ENCODE data around the gene FAM170A.
A peak's percentile ranks its signal among the peaks of the same experiment; 100 is the strongest.

FAM170A gene, protein sequence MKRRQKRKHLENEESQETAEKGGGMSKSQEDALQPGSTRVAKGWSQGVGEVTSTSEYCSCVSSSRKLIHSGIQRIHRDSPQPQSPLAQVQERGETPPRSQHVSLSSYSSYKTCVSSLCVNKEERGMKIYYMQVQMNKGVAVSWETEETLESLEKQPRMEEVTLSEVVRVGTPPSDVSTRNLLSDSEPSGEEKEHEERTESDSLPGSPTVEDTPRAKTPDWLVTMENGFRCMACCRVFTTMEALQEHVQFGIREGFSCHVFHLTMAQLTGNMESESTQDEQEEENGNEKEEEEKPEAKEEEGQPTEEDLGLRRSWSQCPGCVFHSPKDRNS

DNA sequence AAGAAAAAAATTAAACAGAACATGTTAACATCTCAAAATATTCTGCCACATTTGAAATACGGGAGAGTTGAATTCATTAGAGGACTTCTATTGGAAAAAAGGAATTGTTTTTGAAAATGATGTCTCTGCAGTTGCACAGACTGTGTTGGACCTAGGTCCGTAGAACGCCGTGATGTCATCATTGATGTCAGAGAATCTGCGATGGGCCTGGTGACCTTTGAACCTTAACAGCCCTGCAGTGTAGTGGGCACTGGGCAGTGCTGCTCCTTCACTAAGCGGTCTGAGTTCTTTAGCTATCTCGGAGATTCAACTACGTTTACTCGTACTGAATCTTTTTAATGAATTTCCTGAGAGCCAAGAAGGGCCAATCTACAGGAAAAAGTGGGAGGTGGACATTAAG, at the start of gene FAM170A:
Gene FAM170A, plus strand, starts transcription at position 220 of the 400 bp plus-strand sequence. CDS start 211 bp downstream, outside the sequence.
- no peak for DNase-seq (ENCODE audit: low read depth)

DNA sequence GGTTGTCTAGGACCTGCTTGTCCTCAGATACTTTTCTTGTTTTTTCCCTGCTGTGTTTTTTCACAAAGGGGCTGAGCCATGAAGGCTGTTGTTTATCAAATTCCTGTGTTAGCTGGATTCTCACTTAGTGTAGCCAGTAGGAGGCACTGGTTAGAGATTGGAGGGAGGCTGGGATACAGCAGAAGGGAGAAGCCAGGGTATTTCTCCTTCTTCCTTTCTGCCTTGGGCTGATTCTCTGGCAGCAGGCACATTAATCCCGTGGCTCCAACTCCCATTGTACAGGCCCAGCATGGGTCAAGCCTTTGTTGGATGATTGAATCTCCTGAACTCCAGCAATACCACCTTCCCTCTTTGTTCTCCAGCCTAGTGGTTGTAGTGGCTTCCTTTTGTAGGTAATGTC, 46.4 kb upstream of the FAM170A start:
- DNase-seq (ENCODE audit: low read depth), result no peak

- DNase-seq (ENCODE audit: low read depth), result peak; percentile 8
Observed at GRCh38 chr5:119583684-119584083, 45.7 kb upstream of the FAM170A start.

GRCh38 chr5:119596046-119596445, 33.3 kb upstream of the FAM170A start:
- DNase-seq (ENCODE audit: low read depth), result no peak

- DNase-seq (ENCODE audit: low read depth), result peak; percentile 1
Observed at GRCh38 chr5:119597728-119598298, 31.5 kb upstream of the FAM170A start.

GRCh38 chr5:119613937-119614336, 15.4 kb upstream of the FAM170A start:
- DNase-seq (ENCODE audit: low read depth), result no peak

- DNase-seq (ENCODE audit: low read depth), result no peak
Observed at GRCh38 chr5:119614838-119615237, 14.5 kb upstream of the FAM170A start.

- DNase-seq (ENCODE audit: low read depth), result no peak
Observed at GRCh38 chr5:119626086-119626485, 3.3 kb upstream of the FAM170A start.

- no peak for DNase-seq (ENCODE audit: low read depth)
Observed at GRCh38 chr5:119630752-119631440, 1.5 kb downstream of the FAM170A start.

DNA sequence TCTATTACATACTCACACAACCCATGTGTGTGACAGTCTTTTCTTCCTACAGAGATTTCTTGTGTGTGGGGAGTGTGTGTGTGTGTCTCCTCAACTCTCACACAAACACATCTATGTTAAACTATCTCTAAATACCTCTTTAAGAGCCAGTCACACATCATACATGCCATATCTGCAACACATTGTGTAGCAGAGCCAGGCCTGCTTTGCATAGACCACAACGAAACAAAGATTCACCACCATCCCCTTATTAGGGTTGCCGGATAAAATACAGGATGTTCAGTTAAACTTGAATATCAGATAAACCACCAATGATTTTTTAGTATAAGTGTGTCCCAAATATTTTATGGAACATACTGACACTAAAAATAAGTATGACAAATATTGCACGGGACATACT, 2.3 kb downstream of the FAM170A start:
- DNase-seq (ENCODE audit: low read depth), result no peak

- DNase-seq (ENCODE audit: low read depth), result no peak
Observed at GRCh38 chr5:119651486-119651885, 22.1 kb downstream of the FAM170A start.

- peak; percentile 47 for DNase-seq (ENCODE audit: low read depth)
Observed at GRCh38 chr5:119655061-119655460, 25.7 kb downstream of the FAM170A start.

DNA sequence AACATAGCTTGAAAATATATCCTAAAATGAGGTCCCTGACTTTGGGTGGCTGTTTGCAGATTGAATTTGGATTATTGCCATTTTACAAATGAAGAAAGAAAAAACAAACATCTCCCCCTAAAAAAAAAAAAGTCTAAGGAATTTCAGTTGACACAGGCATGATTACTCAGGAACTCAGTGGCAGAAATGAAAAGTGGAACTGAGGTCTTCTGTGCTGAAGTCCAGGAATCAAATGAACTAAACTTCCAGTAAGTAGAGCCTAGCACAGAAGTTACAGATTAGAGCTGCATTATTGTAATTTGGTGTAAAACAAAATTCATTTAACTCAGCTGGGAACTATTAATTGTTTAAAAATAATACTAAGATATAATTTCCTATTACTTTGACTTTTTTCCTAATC, 26.7 kb downstream of the FAM170A start:
- no peak for DNase-seq (ENCODE audit: low read depth)

GRCh38 chr5:119666542-119666941, 37.2 kb downstream of the FAM170A start:
- no peak for DNase-seq (ENCODE audit: low read depth)

GRCh38 chr5:119678351-119679028, 49.1 kb downstream of the FAM170A start:
- no peak for DNase-seq (ENCODE audit: low read depth)

DNA sequence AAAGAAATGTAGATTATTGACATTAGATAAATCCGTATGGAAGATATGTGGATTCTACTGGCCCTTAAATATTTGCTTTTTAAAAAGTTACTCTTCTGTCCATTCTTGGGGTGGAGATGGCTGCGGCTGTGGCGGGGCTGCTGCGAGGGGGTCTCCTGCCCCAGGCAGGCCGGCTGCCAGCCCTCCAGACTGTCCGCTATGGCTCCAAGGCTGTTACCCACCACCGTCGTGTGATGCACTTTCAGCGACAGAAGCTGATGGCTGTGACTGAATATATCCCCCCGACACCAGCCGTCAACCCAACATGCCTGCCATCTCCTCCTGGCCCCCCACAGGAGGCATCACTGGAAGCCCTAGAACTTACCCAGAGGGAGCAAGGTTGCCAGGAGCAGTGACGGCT, 50.7 kb downstream of the FAM170A start:
- no peak for DNase-seq (ENCODE audit: low read depth)

DNA sequence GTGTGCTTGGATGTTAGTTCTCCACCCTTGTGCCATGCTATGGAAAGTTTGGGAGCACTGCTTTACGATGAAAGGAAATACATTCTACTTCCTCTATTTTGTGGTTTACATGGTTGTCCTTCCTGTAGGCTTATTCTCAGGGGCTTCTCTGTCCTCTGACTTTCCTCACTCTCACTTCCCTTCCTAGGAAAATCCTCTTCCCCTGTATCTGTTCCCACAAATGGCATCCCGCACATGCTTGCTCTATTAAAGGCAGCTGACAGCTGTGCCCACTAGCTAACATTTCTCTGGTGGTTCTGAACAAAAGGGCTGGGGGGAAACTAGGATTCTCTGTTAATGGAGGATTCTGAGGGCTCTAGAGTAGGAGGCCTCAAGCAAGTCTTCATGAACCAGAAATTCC, 52.4 kb downstream of the FAM170A start:
- no peak for DNase-seq (ENCODE audit: low read depth)

DNA sequence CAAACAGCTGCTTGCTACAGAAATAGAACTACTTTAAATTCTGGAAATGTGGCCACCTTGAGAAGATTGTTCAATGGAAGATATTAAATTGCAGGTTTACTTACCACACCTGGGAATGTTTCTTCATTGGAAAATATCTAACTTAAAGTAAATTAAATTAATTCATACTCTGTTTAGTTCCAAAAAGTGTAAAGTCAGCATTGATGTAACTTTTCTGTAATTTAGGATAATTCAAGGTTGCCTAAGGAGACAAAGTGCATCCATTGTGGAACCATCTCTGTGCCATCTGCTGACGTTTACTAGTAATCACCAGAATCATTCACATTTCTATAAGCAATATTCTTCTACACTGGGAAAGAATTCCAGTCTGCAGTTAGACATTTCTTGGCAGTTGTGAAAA, 53.0 kb downstream of the FAM170A start:
- no peak for DNase-seq (ENCODE audit: low read depth)

All from iris pigment epithelial cell (primary cell).